ENCODE measurements around the gene SYTL4. TPM values are rescaled to one million over a fixed set of nuclear protein-coding genes. Genes with fewer than 3 reads are reported as not detected.

Gene SYTL4
- total and polyA plus RNA-seq, 2 experiments from 2014 or later = 0.28 TPM; not detected in 1

- no peak for TF ChIP-seq EZH2phosphoT487 (IDR thresholded peaks at IDR 0.05; ENCODE audit: unreplicated experiment)
- TF ChIP-seq ZNF331 (CRISPR knock-in tag; IDR thresholded peaks at IDR 0.05; ENCODE audit: low read depth) = no peak
- no peak for TF ChIP-seq EZH2 (IDR thresholded peaks at IDR 0.05; ENCODE audit: low read depth, unreplicated experiment)
Observed at GRCh38 chrX:100747090-100747489, 15.2 kb upstream of the SYTL4 start (continued).

GRCh38 chrX:100745806-100746537 is 14.1 kb upstream of the SYTL4 start:
- Mint-ChIP-seq H3K9me3 (no peaks in the 10 kb centered on the region), H3K27ac (no peak overlapping the region), H3K4me3 (no peak overlapping the region), H3K27me3 (ENCODE audit: insufficient read depth, low read depth, poor library complexity) (peaks cover 2% of the 10 kb centered on the region), H3K4me1 (peaks cover 1% of the 10 kb centered on the region; the same call in 2 of the 3 replicates), H3K36me3 (ENCODE audit: low read depth) (no peaks in the 10 kb centered on the region)
- TF ChIP-seq ZNF331 (CRISPR knock-in tag; IDR thresholded peaks at IDR 0.05; ENCODE audit: low read depth) = no peak
- TF ChIP-seq STAT1 (IDR thresholded peaks at IDR 0.05; ENCODE audit: unreplicated experiment) = no peak
- TF ChIP-seq ETS1 (IDR thresholded peaks at IDR 0.05) = no peak
- TF ChIP-seq EZH2 (IDR thresholded peaks at IDR 0.05; ENCODE audit: low read depth, unreplicated experiment) = no peak
- TF ChIP-seq POLR2AphosphoS5 (IDR thresholded peaks at IDR 0.05; ENCODE audit: low read depth) = no peak
- no peak for TF ChIP-seq ZNF114 (CRISPR knock-in tag; IDR thresholded peaks at IDR 0.05)
- TF ChIP-seq ZNF462 (CRISPR knock-in tag; IDR thresholded peaks at IDR 0.05) = no peak
- TF ChIP-seq CTCF (conservative IDR thresholded peaks at IDR 0.05; ENCODE audit: low read depth in 2 of 2) = no peak
- no peak for TF ChIP-seq CREB1 (CRISPR knock-in tag; IDR thresholded peaks at IDR 0.05; ENCODE audit: low read depth)
- ATAC-seq (no peak), DNase-seq (ENCODE audit: low spot score) (no peak)
- H3K4me3 ChIP-seq = no peak overlapping the region
- H3K27ac ChIP-seq (ENCODE audit: low read depth) = no peak overlapping the region
- no peaks in the 10 kb centered on the region for H4K20me1 ChIP-seq (replicated peaks; ENCODE audit: insufficient read depth)
- no peak overlapping the region for H3K4me2 ChIP-seq
- no peaks in the 10 kb centered on the region for H3K9me2 ChIP-seq (ENCODE audit: insufficient read depth)
- no peaks in the 10 kb centered on the region for H3K36me3 ChIP-seq (ENCODE audit: insufficient read depth)
- 0 out of 2 replicates have a peak, but pooled peaks cover 3% of the 10 kb centered on the region for H3K4me1 ChIP-seq (ENCODE audit: insufficient read depth)
- no peak overlapping the region for H2AFZ ChIP-seq
- no peaks in the 10 kb centered on the region for H3F3A ChIP-seq (replicated peaks; ENCODE audit: low read depth)
- H3K79me2 ChIP-seq (replicated peaks; ENCODE audit: insufficient read depth) = no peaks in the 10 kb centered on the region
- no peaks in the 10 kb centered on the region for H3K27me3 ChIP-seq (ENCODE audit: insufficient read depth)
